ENCODE data around the gene KLHL15.
"Not testable (repeated sequence)": the region's sequence is repeated elsewhere in the genome, so short reads cannot be mapped to it uniquely, and the experiment has no call there.

KLHL15 gene

DNA sequence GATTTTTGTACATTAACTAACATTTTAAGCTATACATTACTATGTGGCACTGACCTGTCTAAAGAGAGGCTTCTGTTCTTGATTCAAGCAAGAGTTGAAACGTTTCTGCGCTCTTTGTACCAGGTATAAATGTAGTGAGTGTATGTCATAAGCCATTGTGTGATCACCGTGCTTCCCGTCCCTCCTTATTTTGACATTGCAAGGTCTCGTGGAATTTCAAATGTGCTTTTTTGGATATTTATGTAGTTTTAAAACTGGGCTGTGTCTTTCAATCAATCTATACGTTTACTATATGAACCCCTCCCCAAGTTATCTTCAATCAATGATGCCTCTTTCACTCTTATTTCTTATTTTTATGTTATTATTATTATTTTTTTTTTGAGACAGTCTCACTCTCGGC lies at the start of gene KLHL15:
Gene KLHL15, minus strand, starts transcription at position 101 of the 400 bp plus-strand sequence. CDS start 20,493 bp downstream, outside the sequence.
- no peak for DNase-seq

GRCh38 chrX:24069877-24070276 lies 42.9 kb upstream of the KLHL15 start:
- DNase-seq = no peak

- DNase-seq = no peak
These were observed 36.5 kb upstream of the KLHL15 start for GRCh38 chrX:24063488-24063887.

GRCh38 chrX:24055043-24055356 lies 28.0 kb upstream of the KLHL15 start:
- DNase-seq = no peak

- peak; percentile 95 for DNase-seq
These were observed 27.4 kb upstream of the KLHL15 start, which contains the start of gene EIF2S3 for GRCh38 chrX:24054182-24055042. Gene EIF2S3, plus strand, starts transcription at chrX:24054956. Its CDS starts 13 bp downstream, at chrX:24054969.

- not testable (repeated sequence) for DNase-seq
These were observed 23.7 kb upstream of the KLHL15 start for GRCh38 chrX:24050522-24051318.

- DNase-seq = not testable (repeated sequence)
These were observed 22.7 kb upstream of the KLHL15 start for GRCh38 chrX:24049643-24050042.

GRCh38 chrX:24046060-24046459 lies 19.1 kb upstream of the KLHL15 start:
- DNase-seq = not testable (repeated sequence)

DNA sequence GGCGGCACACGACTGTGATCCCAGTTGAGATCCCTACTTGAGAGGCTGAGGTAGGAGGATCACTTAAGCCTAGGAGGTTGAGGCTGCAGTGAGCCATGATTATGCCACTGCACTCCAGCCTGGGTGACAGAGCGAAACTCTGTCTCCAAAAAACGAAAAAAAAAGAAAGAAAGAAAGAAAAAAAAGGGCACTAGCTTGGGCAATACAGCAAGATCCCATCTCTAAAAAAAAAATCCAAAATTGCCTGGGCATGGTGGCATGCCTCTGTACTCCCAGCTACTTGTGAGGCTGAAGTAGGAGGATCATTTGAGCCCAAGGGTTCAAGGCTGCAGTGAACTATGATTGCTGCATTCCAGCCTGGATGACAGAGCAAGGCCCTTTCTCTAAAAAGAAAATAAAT lies 10.7 kb upstream of the KLHL15 start:
- no peak for DNase-seq

DNA sequence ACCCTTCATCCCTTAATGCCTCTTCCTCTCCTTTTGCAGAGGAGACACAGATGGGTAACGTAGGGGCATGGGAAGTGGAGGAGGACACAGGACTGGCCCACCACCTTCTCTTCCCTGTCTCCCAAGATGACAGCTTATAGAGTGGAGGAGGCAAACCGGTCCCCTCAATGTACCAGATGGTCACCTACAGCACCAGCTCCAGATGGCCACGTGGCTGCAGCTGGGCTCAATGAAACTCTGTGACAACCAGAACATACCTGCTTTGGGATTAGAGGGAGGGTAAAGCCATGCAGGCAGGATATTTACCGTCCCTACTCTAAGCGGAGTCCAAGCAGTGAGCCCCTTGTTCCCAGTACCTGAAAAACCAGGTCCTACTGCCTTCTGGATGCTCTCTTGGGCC lies 7.5 kb upstream of the KLHL15 start:
- no peak for DNase-seq

- no peak for DNase-seq
These were observed 3.6 kb upstream of the KLHL15 start for GRCh38 chrX:24030597-24030996.

DNA sequence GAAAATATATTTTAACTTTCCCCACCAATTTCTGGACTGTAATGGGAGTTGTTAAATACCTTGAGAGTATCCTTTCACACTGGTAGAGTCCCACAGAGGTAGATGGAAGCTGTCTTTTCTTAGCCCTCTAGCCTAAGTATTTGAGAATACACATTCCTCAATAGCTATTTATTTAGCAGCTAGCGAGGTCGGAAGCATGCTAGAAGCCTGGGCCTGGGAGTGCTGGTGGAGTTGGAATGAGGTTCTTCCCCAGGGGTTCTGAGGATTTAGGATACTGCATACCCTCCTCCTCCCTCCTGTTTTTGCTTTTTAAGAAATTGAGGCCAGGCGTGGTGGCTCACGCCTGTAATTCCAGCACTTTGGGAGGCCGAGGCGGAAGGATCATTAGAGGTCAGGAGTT lies 999 bp upstream of the KLHL15 start:
- DNase-seq = no peak

DNA sequence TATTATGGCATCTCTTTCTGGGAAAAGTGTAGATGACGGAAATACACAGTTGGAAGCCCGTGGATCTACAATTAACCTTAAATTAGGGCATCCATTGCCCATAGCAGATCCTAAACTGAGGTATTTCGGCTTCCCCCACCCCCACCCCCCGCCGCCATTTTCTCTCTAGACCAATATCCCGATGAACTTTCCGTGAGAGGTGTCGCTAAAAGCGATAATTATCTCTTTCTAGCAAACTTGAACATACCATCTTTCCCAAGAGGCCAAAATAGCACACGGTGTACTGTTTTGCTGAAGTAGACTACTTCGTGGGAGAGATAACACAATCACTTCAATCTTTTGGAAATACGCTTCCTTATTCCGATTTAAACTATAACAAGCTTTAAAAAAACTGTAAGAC lies 554 bp downstream of the KLHL15 start:
- no peak for DNase-seq

DNA sequence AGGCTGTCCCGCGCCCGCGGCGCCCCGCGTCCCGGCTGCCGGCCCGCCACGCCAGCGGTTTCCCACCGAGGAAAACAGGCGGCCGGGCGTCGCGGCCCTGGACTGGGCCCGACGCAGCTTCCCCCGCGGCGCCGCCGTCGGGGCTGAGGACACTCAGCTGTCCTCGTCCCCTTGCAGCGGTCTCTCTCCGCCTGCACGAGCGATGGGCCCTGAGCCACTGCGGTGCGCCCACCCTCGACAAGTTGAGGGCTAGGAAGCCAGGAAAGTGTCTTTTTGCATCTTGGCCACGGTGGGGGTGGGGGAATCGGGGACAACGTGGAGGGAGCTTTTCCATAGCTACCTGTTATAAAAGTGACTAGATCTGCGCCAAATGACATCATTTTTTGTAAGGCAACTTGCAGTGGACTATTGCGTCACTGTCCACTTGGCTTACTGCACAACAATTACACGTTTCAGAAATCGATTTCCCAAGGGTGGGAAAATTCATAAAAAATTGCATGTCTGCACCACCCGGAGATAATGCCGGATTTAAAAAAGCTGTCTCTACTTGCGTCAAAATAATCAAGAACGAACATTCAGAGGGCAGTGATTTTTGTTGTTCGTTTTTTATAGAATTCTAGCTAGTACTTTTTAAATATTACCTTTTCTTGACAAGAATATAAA lies 1.1 kb downstream of the KLHL15 start:
- DNase-seq = no peak

DNA sequence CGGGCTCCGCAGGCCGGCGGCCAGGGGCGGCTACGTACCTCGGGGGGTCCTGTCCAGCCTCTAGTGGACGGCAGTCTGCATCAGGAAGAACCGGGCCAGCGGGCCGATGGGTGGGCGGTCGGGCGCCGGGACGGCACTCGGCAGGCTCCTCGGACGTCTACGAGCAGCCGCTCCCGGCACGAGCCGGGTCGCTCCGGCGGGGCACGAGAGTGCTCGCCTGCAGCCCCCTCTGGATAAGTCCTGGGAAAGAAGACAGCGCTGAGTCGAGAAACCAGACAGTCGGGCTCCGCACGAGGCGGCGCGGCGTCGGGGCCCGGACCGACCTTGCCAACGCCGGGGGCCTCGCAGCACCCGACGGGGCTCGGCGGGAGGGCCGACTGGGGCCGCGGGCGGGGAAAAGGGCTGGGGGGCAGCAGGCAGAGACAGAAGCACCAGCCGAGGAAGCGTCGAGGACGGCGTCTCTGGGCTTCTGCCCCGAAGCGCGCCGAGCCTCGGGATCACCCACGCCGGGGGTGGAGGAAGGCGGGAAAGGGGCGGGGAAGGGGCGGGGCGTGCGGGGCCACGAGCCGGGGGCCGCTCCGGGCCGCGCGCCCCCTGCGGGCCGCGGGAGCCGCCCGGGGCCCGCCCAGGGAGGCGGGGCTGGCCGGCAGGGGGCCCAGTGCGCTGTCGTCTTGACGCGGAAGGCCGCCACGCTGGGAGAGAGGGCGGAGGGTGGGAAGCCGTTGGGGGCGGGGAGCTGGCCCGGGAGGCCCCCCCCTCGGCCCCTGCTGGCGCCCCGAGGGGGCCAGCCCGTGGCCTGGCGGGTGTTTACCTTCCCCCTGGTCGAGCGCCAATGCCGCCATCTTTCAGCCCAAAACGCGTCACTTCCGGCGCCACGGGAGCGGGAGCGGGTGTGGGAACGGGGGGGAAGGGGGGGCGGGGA lies 1.9 kb downstream of the KLHL15 start:
- peak; percentile 89 for DNase-seq

DNA sequence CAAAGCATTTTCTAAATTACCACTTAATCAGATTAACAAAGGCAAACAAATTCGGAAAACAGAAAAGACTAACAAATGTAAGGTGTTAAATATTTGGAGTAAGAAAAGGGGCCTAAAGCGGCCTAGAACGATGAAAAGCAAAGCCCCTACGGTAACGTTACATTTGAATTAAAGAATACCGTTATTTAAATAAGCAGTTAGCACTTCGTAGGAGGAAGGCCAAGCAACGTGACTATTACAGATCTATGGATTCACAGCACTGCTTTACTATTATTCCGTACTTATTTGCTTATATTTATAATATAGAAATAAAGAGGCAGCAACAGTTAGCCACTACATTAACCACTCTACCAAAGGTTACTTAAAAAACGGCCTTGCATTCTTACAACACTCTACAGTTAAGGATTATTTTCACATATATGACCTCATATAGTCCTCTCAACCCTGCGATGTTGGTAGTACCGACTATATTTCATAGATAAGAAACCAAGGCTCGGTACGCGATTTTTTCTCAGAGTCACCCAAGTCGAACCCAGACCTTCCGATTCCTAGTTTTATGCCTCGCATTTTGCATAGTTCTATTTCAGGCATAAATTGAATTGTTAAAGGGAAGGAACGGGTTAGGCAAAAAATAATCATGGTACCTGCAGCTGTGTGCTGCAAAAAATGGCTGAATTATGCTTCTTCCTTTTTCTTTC lies 2.9 kb downstream of the KLHL15 start:
- DNase-seq = no peak

DNA sequence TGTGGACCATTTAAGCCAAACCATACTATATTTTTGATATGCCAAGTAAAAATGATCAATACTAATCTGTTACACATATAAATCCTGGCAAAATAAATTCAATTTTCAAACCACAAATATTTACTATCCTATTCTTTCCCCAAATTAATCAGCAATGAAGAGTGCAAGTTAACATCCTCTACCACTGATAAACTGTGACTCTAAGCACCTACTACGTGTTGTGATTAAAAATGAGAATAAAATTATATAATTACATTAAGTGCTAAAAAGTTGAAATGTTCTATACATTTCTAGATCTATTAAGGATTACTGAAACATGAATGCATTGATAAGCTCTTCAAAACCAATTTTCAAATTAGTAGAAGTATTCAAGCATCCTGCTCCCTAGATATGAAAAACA lies 3.4 kb downstream of the KLHL15 start:
- DNase-seq = no peak

- DNase-seq = no peak
These were observed 6.6 kb downstream of the KLHL15 start for GRCh38 chrX:24020306-24020876.

DNA sequence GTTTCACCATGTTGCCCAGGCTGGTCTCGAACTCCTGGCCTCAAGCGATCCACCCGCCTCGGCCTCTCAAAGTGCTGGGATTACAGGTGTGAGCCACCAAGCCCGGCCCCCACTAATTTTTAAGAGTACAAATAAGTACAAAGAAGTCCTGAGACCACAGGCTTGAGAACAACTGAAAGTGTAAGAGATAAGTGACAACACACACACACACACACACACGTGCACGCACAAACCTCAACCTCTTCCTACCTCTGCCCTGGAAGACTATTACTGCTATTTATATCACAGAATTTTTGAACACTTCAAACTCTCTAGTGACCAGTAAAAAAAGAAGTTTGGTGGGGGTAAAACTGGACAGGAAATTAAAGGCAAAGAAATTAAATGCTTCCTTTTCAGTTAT lies 7.5 kb downstream of the KLHL15 start:
- no peak for DNase-seq

DNA sequence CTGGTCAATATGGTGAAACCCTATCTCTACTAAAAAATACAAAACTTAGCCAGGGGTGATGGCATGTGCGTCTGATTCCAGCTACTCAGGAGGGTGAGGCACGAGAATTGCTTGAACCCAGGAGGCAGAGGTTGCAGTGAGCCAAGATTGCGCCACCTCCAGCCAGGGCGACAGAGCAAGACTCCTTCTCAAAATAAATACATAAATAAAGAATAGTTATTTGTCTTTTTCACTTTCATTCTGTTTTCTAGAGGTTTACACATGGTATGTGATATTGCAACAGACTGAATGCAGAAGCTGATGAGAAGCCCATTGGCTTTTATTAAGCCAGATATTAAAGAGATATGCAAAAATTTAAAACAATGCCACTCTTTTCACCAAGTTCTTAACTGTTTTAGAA lies 8.2 kb downstream of the KLHL15 start:
- DNase-seq = no peak

DNA sequence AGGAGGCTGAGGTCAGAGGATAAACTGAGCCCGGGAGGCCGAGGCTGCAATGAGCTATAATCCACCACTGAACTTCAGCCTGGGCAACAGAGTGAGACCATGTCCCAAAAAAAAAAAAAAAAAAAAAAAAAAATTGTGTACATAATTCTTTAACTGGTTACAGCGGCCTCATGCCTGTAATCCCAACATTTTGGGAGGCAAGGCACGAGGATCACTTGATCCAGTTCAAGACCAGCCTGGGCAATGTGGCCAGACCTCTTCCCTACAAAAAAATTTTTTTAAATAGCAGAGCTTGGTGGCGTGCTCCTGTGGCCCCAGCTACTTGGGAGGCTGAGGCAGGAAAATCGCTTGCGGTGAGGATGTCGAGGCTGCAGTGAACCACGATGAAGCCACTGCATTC lies 9.3 kb downstream of the KLHL15 start:
- no peak for DNase-seq

Measured in CD4-positive, alpha-beta T cell treated with Interleukin-15 for 1 hour (primary cell).